ENCODE measurements around the gene C1orf210. TPM values are rescaled to one million over a fixed set of nuclear protein-coding genes. Genes with fewer than 3 reads are reported as not detected.

C1orf210 gene
- not detected in 2 replicates for total RNA-seq

GRCh38 chr1:43285269-43285990, at the start of gene C1orf210:
Gene C1orf210, minus strand, starts transcription at chr1:43285581. Its CDS starts 2,311 bp downstream, at chr1:43283270.

GRCh38 chr1:43300378-43301094, 15.2 kb upstream of the C1orf210 start, which contains the start of gene TIE1:
Gene TIE1, plus strand, starts transcription at chr1:43300982. Its CDS starts 90 bp downstream, at chr1:43301072.

GRCh38 chr1:43269627-43270375, 15.6 kb downstream of the C1orf210 start, which contains the start of gene TMEM125:
Gene TMEM125, plus strand, starts transcription at chr1:43269983. Its CDS starts 2,740 bp downstream, at chr1:43272723.

Other genes starting within 250 kb of the C1orf210 start
- gene EBNA1BP2, start 113.3 kb downstream of the C1orf210 start, total RNA-seq: 216 and 245 TPM in 2 replicates
- gene CFAP57, start 113.3 kb downstream of the C1orf210 start, total RNA-seq: 0.13 and 0.15 TPM in 2 replicates
- gene TMEM125, start 15.6 kb downstream of the C1orf210 start, total RNA-seq: not detected in 2 replicates
- 427 and 478 TPM in 2 replicates for gene TIE1, start 15.4 kb upstream of the C1orf210 start, total RNA-seq
- gene MPL, start 52.2 kb upstream of the C1orf210 start, total RNA-seq: not detected in 2 replicates
- gene CDC20, start 73.4 kb upstream of the C1orf210 start, total RNA-seq: 174 and 181 TPM in 2 replicates
- gene ELOVL1, start 82.4 kb upstream of the C1orf210 start, total RNA-seq: 95.1 and 113 TPM in 2 replicates
- 47.8 and 48.0 TPM in 2 replicates for gene MED8, start 104.2 kb upstream of the C1orf210 start, total RNA-seq
- gene SZT2, start 104.3 kb upstream of the C1orf210 start, total RNA-seq: 10.3 and 12.2 TPM in 2 replicates
- 183 and 185 TPM in 2 replicates for gene HYI, start 168.3 kb upstream of the C1orf210 start, total RNA-seq
- gene PTPRF, start 245.3 kb upstream of the C1orf210 start, total RNA-seq: 97.1 and 109 TPM in 2 replicates

All from mammary microvascular endothelial cell (primary cell).